ENCODE data around the gene FOXO3.

The FOXO3 gene

DNA sequence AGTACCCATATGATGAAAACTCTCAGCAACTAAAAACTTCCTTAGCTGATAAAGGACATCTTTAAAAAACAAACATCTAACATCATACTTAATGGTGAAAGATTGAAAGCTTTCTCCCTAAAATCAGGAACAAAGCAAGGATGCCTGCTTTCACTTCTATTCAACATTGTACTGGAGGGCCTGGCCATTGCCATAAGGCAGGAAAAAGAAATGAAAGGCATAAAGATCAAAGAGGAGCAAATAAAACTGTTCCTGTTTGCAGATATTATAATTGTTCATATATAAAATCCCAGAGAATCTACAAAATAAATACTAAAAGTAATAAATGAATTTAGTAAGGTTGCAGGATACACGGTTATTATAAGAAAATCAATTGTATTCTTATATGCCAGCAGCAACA, 162.9 kb downstream of the FOXO3 start:
- no peak overlapping the region for H2BK120ac ChIP-seq (ENCODE audit: low read depth, low read length)
- H3K4me1 ChIP-seq (ENCODE audit: control insufficient read depth, insufficient read depth, low read depth, low read length): no peaks in the 10 kb centered on the region
- H2BK15ac ChIP-seq (ENCODE audit: low read depth, poor library complexity, severe bottlenecking): no peak overlapping the region
- no peak overlapping the region for H2BK5ac ChIP-seq (ENCODE audit: low read depth, low read length, poor library complexity, severe bottlenecking)
- H3K79me1 ChIP-seq (replicated peaks; ENCODE audit: low read length, poor library complexity, severe bottlenecking): no peaks in the 10 kb centered on the region
- no CpG with 5 or more reads among the region's 1 CpG for WGBS
- no peak overlapping the region for H3K14ac ChIP-seq (ENCODE audit: low read length in 2 of 2)
- H3K36me3 ChIP-seq (ENCODE audit: control insufficient read depth in 1 of 2, insufficient read depth in 2 of 2, low read depth in 1 of 2, low read length in 2 of 2): no peaks in the 10 kb centered on the region
- no peak overlapping the region for H3K4ac ChIP-seq (ENCODE audit: low read depth in 1 of 2, low read length in 2 of 2)
- H3K4me2 ChIP-seq (ENCODE audit: low read length, poor library complexity, severe bottlenecking): no peak overlapping the region
- H3K18ac ChIP-seq (ENCODE audit: low read depth in 1 of 2, low read length in 2 of 2): no peak overlapping the region
- no peak overlapping the region for H3K4me3 ChIP-seq (ENCODE audit: insufficient read depth in 1 of 2, low read depth in 1 of 2, low read length in 2 of 2)
- H3K27me3 ChIP-seq (ENCODE audit: control insufficient read depth in 1 of 2, insufficient read depth in 1 of 2, low read length in 2 of 2): no peaks in the 10 kb centered on the region
- no peak overlapping the region for H2AK5ac ChIP-seq (ENCODE audit: low read length, severe bottlenecking)
- no peak overlapping the region for H4K8ac ChIP-seq (ENCODE audit: low read length)
- no peak overlapping the region for H3K27ac ChIP-seq (ENCODE audit: low read length, poor library complexity, severe bottlenecking)
- H2BK12ac ChIP-seq (ENCODE audit: low read length in 2 of 2): no peak overlapping the region
- H3K9ac ChIP-seq (ENCODE audit: low read length): no peak overlapping the region
- no peak overlapping the region for H4K91ac ChIP-seq (ENCODE audit: low read length)
- no peak for DNase-seq
- H3K9me3 ChIP-seq (ENCODE audit: control insufficient read depth, low read length): no peaks in the 10 kb centered on the region
- H3K23ac ChIP-seq (ENCODE audit: low read length in 2 of 2): no peak overlapping the region
- H2AFZ ChIP-seq (ENCODE audit: low read depth, low read length): no peak overlapping the region

DNA sequence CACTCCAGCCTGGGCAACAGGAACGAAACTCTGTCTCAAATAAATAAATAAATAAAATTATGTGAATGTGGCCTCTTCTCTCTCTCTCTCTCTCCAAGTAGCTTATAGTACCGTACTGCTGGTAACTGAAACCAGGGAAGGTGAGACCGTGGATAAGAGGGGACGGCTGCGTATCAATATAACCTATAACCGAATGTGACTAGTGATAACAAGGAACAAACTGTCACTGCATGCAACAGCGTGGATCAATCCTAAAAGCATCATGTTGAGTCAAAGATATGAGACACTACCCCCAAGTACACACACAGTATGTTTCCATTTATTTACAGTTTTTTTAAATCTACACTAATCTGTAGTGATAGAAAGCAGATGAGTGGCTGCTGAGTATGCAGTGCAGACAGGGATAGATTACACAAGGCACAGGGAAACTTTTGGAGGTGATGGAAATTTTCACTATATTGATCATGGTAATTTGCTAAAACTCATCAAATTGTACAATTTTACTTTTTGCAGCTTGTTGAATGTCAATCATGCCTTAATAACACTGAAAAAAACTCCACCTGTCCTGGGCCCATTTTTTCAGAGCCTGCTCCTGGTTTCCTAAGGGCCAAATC, 166.1 kb downstream of the FOXO3 start:
- no peak overlapping the region for H3K23ac ChIP-seq (ENCODE audit: low read length in 2 of 2)
- H3K4me3 ChIP-seq (ENCODE audit: insufficient read depth in 1 of 2, low read depth in 1 of 2, low read length in 2 of 2): no peak overlapping the region
- no peak overlapping the region for H4K91ac ChIP-seq (ENCODE audit: low read length)
- peaks cover 0 to 5% of the 10 kb centered on the region in 2 experiments for H3K27me3 ChIP-seq (ENCODE audit: control insufficient read depth in 1 of 2, insufficient read depth in 1 of 2, low read length in 2 of 2)
- no peak overlapping the region for H3K4ac ChIP-seq (ENCODE audit: low read depth in 1 of 2, low read length in 2 of 2)
- H3K18ac ChIP-seq (ENCODE audit: low read depth in 1 of 2, low read length in 2 of 2): no peak overlapping the region
- no peak overlapping the region for H2BK120ac ChIP-seq (ENCODE audit: low read depth, low read length)
- peaks cover 2% of the 10 kb centered on the region for H3K4me1 ChIP-seq (ENCODE audit: control insufficient read depth, insufficient read depth, low read depth, low read length)
- H3K36me3 ChIP-seq (ENCODE audit: control insufficient read depth in 1 of 2, insufficient read depth in 2 of 2, low read depth in 1 of 2, low read length in 2 of 2): no peaks in the 10 kb centered on the region
- no peak overlapping the region for H2AK5ac ChIP-seq (ENCODE audit: low read length, severe bottlenecking)
- no peak overlapping the region for H3K4me2 ChIP-seq (ENCODE audit: low read length, poor library complexity, severe bottlenecking)
- no peak overlapping the region for H2AFZ ChIP-seq (ENCODE audit: low read depth, low read length)
- H3K27ac ChIP-seq (ENCODE audit: low read length, poor library complexity, severe bottlenecking): no peak overlapping the region
- H4K8ac ChIP-seq (ENCODE audit: low read length): no peak overlapping the region
- WGBS: 97% methylated on average over 6 of the region's 7 CpGs
- no peak overlapping the region for H3K14ac ChIP-seq (ENCODE audit: low read length in 2 of 2)
- no peak for DNase-seq
- H3K79me1 ChIP-seq (replicated peaks; ENCODE audit: low read length, poor library complexity, severe bottlenecking): no peaks in the 10 kb centered on the region
- no peak overlapping the region for H3K9ac ChIP-seq (ENCODE audit: low read length)
- H3K9me3 ChIP-seq (ENCODE audit: control insufficient read depth, low read length): no peaks in the 10 kb centered on the region
- no peak overlapping the region for H2BK15ac ChIP-seq (ENCODE audit: low read depth, poor library complexity, severe bottlenecking)
- H2BK12ac ChIP-seq (ENCODE audit: low read length in 2 of 2): no peak overlapping the region
- H2BK5ac ChIP-seq (ENCODE audit: low read depth, low read length, poor library complexity, severe bottlenecking): no peak overlapping the region

DNA sequence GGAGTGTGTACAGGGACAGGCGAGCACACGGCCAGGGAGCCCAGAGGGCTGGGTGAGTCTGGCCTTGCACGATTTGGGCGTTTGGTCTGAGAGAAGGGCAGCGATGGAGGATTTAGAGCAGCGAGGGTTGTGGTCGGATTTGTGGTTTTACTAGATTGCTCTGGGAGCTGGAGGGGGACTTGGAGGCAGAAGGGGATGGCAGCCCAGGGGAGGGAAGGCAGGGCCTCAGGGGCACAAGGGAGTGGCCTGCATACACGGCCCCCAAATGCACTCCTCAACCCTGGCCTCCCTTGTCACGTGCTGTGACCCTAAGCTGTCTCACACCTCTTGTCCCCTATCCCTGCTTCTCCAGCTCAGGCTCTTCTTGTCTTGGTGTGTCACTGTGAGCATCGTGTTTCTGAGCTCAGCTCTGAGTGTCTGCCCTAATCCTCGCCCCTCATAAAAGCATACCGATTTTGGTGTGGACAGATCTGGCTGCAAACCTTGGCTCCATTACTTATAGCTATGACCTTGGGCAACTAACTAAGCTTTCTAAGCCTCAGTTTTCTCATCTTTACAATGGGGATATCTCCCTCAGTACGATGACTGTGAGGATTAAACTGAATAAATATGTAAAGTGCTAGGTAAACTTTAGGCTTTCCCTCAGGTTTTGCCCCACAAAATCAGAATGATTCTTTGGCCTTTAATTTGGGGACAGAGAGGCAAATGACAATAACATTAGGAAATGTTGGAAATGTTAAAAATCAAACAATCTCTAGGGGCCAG, 167.4 kb downstream of the FOXO3 start:
- H2AFZ ChIP-seq (ENCODE audit: low read depth, low read length): no peak overlapping the region
- no peak overlapping the region for H3K9ac ChIP-seq (ENCODE audit: low read length)
- no peak for DNase-seq
- H3K4me1 ChIP-seq (ENCODE audit: control insufficient read depth, insufficient read depth, low read depth, low read length): peaks cover 9% of the 10 kb centered on the region
- H3K4me3 ChIP-seq (ENCODE audit: insufficient read depth in 1 of 2, low read depth in 1 of 2, low read length in 2 of 2): no peak overlapping the region
- no peak overlapping the region for H3K4ac ChIP-seq (ENCODE audit: low read depth in 1 of 2, low read length in 2 of 2)
- H2BK5ac ChIP-seq (ENCODE audit: low read depth, low read length, poor library complexity, severe bottlenecking): no peak overlapping the region
- no peaks in the 10 kb centered on the region for H3K79me1 ChIP-seq (replicated peaks; ENCODE audit: low read length, poor library complexity, severe bottlenecking)
- no peak overlapping the region for H2AK5ac ChIP-seq (ENCODE audit: low read length, severe bottlenecking)
- H3K36me3 ChIP-seq (ENCODE audit: control insufficient read depth in 1 of 2, insufficient read depth in 2 of 2, low read depth in 1 of 2, low read length in 2 of 2): no peaks in the 10 kb centered on the region
- no peak overlapping the region for H2BK12ac ChIP-seq (ENCODE audit: low read length in 2 of 2)
- H3K4me2 ChIP-seq (ENCODE audit: low read length, poor library complexity, severe bottlenecking): no peak overlapping the region
- no peak overlapping the region for H3K18ac ChIP-seq (ENCODE audit: low read depth in 1 of 2, low read length in 2 of 2)
- 93% methylated on average over 13 of the region's 13 CpGs for WGBS
- H3K14ac ChIP-seq (ENCODE audit: low read length in 2 of 2): no peak overlapping the region
- peaks cover 0 to 5% of the 10 kb centered on the region in 2 experiments for H3K27me3 ChIP-seq (ENCODE audit: control insufficient read depth in 1 of 2, insufficient read depth in 1 of 2, low read length in 2 of 2)
- H4K8ac ChIP-seq (ENCODE audit: low read length): no peak overlapping the region
- no peak overlapping the region for H3K27ac ChIP-seq (ENCODE audit: low read length, poor library complexity, severe bottlenecking)
- no peak overlapping the region for H2BK120ac ChIP-seq (ENCODE audit: low read depth, low read length)
- no peak overlapping the region for H2BK15ac ChIP-seq (ENCODE audit: low read depth, poor library complexity, severe bottlenecking)
- no peaks in the 10 kb centered on the region for H3K9me3 ChIP-seq (ENCODE audit: control insufficient read depth, low read length)
- no peak overlapping the region for H4K91ac ChIP-seq (ENCODE audit: low read length)
- no peak overlapping the region for H3K23ac ChIP-seq (ENCODE audit: low read length in 2 of 2)

DNA sequence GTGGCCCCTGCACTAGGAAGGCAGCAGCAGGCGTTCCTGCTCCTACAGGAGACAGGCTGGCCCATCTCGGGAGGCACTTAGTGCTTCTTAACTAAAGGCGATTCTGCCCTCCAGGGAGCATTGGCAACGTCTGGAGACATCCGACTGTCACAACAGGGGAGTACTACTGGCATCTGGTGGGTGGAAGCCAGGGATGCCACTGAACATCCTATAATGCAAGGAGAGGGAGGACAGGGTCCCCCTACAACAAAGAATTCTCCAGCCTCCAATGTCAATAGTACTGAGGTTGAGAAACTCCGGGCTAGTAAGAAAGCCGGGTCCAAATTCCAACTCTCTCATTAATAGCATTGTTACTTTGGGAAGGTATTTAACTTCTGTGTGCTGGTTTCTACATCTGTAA, 168.1 kb downstream of the FOXO3 start:
- 86% methylated on average over 6 of the region's 7 CpGs for WGBS
- peaks cover 9% of the 10 kb centered on the region for H3K4me1 ChIP-seq (ENCODE audit: control insufficient read depth, insufficient read depth, low read depth, low read length)
- no peaks in the 10 kb centered on the region for H3K79me1 ChIP-seq (replicated peaks; ENCODE audit: low read length, poor library complexity, severe bottlenecking)

More for the DNA sequence above, 168.1 kb downstream of the FOXO3 start:
- Histone ChIP-seq H2AFZ (ENCODE audit: low read depth, low read length) (no peak overlapping the region), H3K27me3 (ENCODE audit: control insufficient read depth in 1 of 2, insufficient read depth in 1 of 2, low read length in 2 of 2) (peaks cover 0 to 5% of the 10 kb centered on the region in 2 experiments), H3K9ac (ENCODE audit: low read length) (no peak overlapping the region), H2BK12ac (ENCODE audit: low read length in 2 of 2) (no peak overlapping the region), H3K9me3 (ENCODE audit: control insufficient read depth, low read length) (no peaks in the 10 kb centered on the region), H2BK120ac (ENCODE audit: low read depth, low read length) (no peak overlapping the region), H3K23ac (ENCODE audit: low read length in 2 of 2) (no peak overlapping the region), H3K4ac (ENCODE audit: low read depth in 1 of 2, low read length in 2 of 2) (no peak overlapping the region), H3K4me2 (ENCODE audit: low read length, poor library complexity, severe bottlenecking) (no peak overlapping the region), H4K8ac (ENCODE audit: low read length) (no peak overlapping the region), H3K4me3 (ENCODE audit: insufficient read depth in 1 of 2, low read depth in 1 of 2, low read length in 2 of 2) (no peak overlapping the region), H2AK5ac (ENCODE audit: low read length, severe bottlenecking) (no peak overlapping the region), H3K18ac (ENCODE audit: low read depth in 1 of 2, low read length in 2 of 2) (no peak overlapping the region), H2BK5ac (ENCODE audit: low read depth, low read length, poor library complexity, severe bottlenecking) (no peak overlapping the region), H3K27ac (ENCODE audit: low read length, poor library complexity, severe bottlenecking) (no peak overlapping the region), H4K91ac (ENCODE audit: low read length) (no peak overlapping the region), H3K14ac (ENCODE audit: low read length in 2 of 2) (no peak overlapping the region), H2BK15ac (ENCODE audit: low read depth, poor library complexity, severe bottlenecking) (no peak overlapping the region), H3K36me3 (ENCODE audit: control insufficient read depth in 1 of 2, insufficient read depth in 2 of 2, low read depth in 1 of 2, low read length in 2 of 2) (no peaks in the 10 kb centered on the region)
- DNase-seq: no peak
